Mucosa of descending colon (tissue), 3 donors: Measurements from ENCODE around the gene EFCAB6. TPM values are rescaled to one million over a fixed set of nuclear protein-coding genes. Genes with fewer than 3 reads are reported as not detected.

Experiments used
- ATAC-seq: fragments of 200-7000 bp; cut with Tn5 transposase; one replicate; pipeline ENCODE4 v1.9.1; 2020; ENCODE audit warnings: mild to moderate bottlenecking, moderate library complexity
- DNase-seq, 3 donors: peaks; one replicate each; pipeline ENCODE4 v3.0.0-alpha.2; 2020
- H3K36me3 ChIP-seq: fragments of 200-600 bp; one replicate; pipeline ENCODE4 v1.8.0; 2021; ENCODE audit warnings: low read depth, mild to moderate bottlenecking
- H3K4me1 ChIP-seq: fragments of 200-600 bp; one replicate; pipeline ENCODE4 v1.8.0; 2021; ENCODE audit warnings: low read depth, mild to moderate bottlenecking
- H3K4me3 ChIP-seq: fragments of 200-600 bp; one replicate; pipeline ENCODE4 v1.8.0; 2021; ENCODE audit warnings: mild to moderate bottlenecking
- H3K9me3 ChIP-seq: fragments of 200-600 bp; one replicate; pipeline ENCODE4 v1.8.0; 2021; ENCODE audit warnings: mild to moderate bottlenecking
- CTCF ChIP-seq: fragments of 200-600 bp; IDR thresholded peaks from one replicate; pipeline ENCODE4 v1.8.0; 2022; ENCODE audit warnings: antibody characterized with exemption, mild to moderate bottlenecking
- intact Hi-C, 2 donors: fragments of 100-400 bp; cut with DNase I in 1 of 2; cut with micrococcal nuclease in 1 of 2; formaldehyde crosslinking; loops; one replicate each; pipeline versions ENCODE4 v1.11.0 to v1.11.1; 2022; cut with DNase I, micrococcal nuclease
- total RNA-seq, 3 donors: library from RNA; stranded (reverse); fragmentation: NEBNext Ultra II Directional in 2 of 3; extraction: Animal tissue kit (Norgen Biotek cat#: 25700) in 2 of 3; gene quantifications; one replicate each; pipeline versions ENCODE4 v1.2.1 to v1.2.4, GENCODE V29; 2021 to 2023
- donor health status: DM: no; HTN: no; CAD: no; lungs with moderate emphysema.
- donor health status: DM: no; HTN: no; CAD: no.
- donor health status: DM: no; HTN: yes; CAD: no.

Gene EFCAB6
- total RNA-seq, 3 donors from 2014 or later: 1.1 to 1.8 (median 1.7) TPM

- DNase-seq (no peak), ATAC-seq (no peak)
- Histone ChIP-seq H3K9me3 (no peaks in the 10 kb centered on the region), H3K4me3 (no peak overlapping the region), H3K4me1 (no peaks in the 10 kb centered on the region), H3K36me3 (no peaks in the 10 kb centered on the region)
- intact Hi-C loops: no loop called here
- no peak for TF ChIP-seq CTCF
Observed at GRCh38 chr22:43531651-43532050, 280.5 kb downstream of the EFCAB6 start.

- ATAC-seq (no peak), DNase-seq (no peak)
- Histone ChIP-seq H3K4me1 (no peaks in the 10 kb centered on the region), H3K36me3 (no peaks in the 10 kb centered on the region), H3K4me3 (no peak overlapping the region), H3K9me3 (no peaks in the 10 kb centered on the region)
- intact Hi-C loops: no loop called here
- no peak for TF ChIP-seq CTCF
Observed at GRCh38 chr22:43530349-43531201, 281.5 kb downstream of the EFCAB6 start.

DNA sequence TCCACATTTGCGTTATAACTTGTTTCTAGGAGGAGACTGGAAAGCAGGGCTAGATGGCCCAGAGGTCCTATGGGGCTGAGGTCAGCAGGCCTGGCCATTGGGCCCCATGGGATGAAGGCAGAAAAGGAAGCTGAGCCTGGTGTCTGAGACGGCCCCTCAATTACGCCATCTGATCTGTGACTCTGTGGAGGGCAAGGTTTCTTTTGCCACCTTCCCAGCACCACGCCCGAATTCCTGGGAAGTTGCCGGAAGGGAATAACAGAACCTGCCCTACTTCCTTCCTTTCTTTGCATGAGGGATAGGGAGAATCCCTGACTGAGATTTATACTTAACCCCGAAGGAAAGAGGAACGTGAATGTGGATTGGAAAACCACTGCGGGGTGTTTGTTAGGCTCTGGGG is 282.2 kb downstream of the EFCAB6 start:
- ATAC-seq (no peak), DNase-seq (no peak)
- TF ChIP-seq CTCF: no peak
- Histone ChIP-seq H3K4me1 (no peaks in the 10 kb centered on the region), H3K36me3 (no peaks in the 10 kb centered on the region), H3K4me3 (no peak overlapping the region), H3K9me3 (no peaks in the 10 kb centered on the region)
- intact Hi-C loops: no loop called here

DNA sequence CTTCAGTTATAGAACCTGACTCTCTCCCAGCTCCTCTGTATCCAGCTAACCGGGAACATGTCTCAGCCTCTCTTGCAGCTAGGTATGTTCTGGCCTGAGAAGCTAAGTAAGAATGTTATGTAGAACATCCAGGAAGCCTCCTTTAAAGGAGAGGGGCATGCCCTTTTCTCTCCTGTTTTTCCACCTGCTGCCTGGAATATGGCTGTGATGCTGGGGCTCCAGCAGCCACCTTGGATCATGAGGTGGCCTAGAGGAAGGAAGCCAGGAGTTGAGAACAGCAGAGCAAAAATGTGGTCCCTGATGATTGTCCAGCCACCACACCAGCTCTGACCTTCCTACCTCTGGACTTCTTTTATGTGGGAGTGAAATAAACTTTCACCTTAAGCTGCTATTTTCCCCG is 282.6 kb downstream of the EFCAB6 start:
- TF ChIP-seq CTCF: no peak
- intact Hi-C loops: no loop called here
- H3K9me3 ChIP-seq: no peaks in the 10 kb centered on the region
- no peak overlapping the region for H3K4me3 ChIP-seq
- DNase-seq (no peak), ATAC-seq (no peak)
- H3K4me1 ChIP-seq: no peaks in the 10 kb centered on the region
- no peaks in the 10 kb centered on the region for H3K36me3 ChIP-seq

- DNase-seq (no peak), ATAC-seq (no peak)
- intact Hi-C loops: no loop called here
- Histone ChIP-seq H3K4me3 (no peak overlapping the region), H3K9me3 (no peaks in the 10 kb centered on the region), H3K36me3 (no peaks in the 10 kb centered on the region), H3K4me1 (no peaks in the 10 kb centered on the region)
- no peak for TF ChIP-seq CTCF
Observed at GRCh38 chr22:43528601-43529360, 283.3 kb downstream of the EFCAB6 start.
